HG03135 (cell line): ENCODE measurements around the gene SOX11.

Source experiments
- ATAC-seq: cut with Tn5 transposase; IDR thresholded peaks from one replicate; pipeline ENCODE4 v1.9.1; 2021; ENCODE audit warnings: mild to moderate bottlenecking, moderate library complexity; ENCODE audit not compliant: unreplicated experiment

The SOX11 gene

DNA sequence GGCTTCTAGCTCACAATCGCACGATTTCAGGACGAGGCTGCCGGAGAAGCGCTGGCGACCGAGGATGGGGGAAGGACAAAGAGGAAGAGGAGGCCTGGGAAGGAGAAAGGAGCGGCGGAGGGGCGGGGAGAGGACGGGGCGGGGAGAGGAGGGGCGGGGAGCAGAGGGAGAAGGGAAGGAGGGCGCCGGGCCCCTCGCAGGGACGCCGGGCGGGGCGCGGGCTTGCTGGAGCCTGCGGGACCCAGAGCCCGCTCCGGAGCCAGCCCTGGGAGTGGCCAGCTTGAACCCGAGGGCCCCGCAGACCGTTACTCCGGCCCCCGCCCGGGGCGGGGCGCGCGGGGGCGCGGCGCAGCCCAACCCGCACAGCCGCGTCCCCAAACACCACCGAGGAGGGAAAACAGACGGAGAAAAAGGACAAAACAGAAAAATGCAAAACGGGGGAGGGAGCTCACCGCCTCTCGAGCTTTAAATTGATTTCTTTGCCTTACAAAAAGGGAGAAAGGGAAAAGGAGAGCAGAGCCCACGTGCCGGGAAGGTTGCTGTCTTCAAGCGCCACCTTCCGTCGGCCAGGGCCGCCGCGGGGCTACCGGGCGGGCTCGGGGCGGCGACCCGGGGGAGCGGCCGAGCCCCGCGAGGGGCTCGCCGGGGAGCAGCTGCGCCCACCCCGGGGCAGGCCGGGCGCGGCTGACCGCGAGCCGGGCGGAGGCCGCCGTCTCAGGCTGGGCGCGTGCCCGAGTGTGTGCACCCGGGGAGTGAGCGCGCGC is 781 bp upstream of the SOX11 start:
- no peak for ATAC-seq

DNA sequence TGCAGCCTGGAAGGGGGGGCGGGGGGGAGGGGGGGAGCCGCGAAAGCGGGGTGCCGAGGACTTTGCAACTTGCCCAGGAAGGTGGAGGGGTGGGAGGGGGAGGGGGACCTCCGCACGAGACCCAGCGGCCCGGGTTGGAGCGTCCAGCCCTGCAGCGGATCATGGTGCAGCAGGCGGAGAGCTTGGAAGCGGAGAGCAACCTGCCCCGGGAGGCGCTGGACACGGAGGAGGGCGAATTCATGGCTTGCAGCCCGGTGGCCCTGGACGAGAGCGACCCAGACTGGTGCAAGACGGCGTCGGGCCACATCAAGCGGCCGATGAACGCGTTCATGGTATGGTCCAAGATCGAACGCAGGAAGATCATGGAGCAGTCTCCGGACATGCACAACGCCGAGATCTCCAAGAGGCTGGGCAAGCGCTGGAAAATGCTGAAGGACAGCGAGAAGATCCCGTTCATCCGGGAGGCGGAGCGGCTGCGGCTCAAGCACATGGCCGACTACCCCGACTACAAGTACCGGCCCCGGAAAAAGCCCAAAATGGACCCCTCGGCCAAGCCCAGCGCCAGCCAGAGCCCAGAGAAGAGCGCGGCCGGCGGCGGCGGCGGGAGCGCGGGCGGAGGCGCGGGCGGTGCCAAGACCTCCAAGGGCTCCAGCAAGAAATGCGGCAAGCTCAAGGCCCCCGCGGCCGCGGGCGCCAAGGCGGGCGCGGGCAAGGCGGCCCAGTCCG is 540 bp downstream of the SOX11 start:
- ATAC-seq: no peak

DNA sequence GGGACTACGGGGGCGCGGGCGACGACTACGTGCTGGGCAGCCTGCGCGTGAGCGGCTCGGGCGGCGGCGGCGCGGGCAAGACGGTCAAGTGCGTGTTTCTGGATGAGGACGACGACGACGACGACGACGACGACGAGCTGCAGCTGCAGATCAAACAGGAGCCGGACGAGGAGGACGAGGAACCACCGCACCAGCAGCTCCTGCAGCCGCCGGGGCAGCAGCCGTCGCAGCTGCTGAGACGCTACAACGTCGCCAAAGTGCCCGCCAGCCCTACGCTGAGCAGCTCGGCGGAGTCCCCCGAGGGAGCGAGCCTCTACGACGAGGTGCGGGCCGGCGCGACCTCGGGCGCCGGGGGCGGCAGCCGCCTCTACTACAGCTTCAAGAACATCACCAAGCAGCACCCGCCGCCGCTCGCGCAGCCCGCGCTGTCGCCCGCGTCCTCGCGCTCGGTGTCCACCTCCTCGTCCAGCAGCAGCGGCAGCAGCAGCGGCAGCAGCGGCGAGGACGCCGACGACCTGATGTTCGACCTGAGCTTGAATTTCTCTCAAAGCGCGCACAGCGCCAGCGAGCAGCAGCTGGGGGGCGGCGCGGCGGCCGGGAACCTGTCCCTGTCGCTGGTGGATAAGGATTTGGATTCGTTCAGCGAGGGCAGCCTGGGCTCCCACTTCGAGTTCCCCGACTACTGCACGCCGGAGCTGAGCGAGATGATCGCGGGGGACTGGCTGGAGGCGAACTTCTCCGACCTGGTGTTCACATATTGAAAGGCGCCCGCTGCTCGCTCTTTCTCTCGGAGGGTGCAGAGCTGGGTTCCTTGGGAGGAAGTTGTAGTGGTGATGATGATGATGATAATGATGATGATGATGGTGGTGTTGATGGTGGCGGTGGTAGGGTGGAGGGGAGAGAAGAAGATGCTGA is 1.4 kb downstream of the SOX11 start:
- ATAC-seq: no peak

DNA sequence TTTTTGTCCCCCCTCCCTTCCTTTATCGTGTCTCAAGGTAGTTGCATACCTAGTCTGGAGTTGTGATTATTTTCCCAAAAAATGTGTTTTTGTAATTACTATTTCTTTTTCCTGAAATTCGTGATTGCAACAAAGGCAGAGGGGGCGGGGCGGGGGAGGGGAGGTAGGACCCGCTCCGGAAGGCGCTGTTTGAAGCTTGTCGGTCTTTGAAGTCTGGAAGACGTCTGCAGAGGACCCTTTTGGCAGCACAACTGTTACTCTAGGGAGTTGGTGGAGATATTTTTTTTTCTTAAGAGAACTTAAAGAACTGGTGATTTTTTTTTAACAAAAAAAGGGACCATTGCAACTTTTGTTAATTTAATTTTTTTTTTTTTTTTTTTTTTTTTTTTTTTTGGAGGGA is 2.1 kb downstream of the SOX11 start:
- no peak for ATAC-seq

DNA sequence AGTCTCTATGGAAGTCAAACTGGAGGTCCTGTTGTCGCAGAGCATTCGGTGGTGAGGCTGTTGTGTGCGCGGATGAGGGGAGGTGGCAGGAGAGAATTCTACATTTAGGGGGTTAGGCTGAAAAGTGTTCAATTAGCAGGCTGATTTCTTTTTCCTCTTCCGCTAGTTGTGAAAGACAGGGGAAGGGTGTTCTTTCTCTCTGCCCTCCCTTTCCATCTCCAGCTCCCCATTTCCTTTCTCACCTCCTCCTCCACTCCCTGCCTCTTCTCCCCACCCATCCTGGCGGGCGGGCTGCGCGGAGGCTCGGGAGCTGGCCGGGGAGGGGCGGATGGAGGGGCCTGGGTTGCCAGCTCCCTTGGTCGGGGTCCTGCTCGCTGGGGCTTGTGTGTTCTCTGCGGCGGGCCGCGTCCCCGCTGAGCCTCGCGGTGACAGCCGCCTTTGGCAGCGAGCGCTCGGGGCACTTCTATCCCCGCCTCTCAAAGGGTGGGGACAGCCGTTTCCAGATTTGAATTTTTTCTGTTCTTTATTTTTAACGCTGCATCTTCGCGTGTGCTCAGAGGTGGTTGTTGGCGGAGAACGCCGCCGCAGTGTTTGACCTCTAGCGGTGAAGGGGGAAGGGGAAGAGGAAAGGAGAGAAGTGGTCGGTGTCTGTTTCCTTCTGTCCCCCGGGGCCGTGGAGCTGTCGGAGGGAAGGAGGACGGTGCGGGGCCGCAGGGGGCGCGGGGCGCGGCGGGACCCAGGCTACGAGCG is 3.6 kb downstream of the SOX11 start:
- no peak for ATAC-seq

DNA sequence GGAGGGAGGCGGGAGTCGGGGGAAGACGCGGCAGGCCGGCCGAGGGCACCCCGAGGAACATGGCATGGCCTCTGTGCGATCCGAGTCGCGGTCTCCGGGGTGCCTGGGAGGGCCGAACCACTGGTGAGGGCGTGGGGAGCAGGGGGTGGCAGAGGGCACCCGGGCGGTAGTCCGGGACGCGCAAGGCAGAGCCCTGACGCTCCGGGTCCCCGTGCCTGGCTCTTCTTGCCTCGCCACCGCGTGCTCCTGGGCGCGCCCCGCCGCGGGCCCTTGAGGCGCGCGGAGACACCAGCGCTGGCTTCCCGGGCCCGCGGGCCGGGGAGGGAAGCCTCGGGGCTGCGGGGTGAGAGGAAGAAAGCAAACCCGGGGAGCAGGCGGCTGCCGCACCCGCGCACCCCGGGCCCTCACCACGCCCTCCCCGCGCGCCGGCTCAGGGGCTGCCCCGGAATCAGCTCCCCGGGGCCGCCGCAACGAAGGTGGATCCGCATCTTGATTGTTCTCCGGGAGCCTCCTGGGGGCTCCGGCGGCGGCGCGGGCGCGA is 4.3 kb downstream of the SOX11 start:
- no peak for ATAC-seq

DNA sequence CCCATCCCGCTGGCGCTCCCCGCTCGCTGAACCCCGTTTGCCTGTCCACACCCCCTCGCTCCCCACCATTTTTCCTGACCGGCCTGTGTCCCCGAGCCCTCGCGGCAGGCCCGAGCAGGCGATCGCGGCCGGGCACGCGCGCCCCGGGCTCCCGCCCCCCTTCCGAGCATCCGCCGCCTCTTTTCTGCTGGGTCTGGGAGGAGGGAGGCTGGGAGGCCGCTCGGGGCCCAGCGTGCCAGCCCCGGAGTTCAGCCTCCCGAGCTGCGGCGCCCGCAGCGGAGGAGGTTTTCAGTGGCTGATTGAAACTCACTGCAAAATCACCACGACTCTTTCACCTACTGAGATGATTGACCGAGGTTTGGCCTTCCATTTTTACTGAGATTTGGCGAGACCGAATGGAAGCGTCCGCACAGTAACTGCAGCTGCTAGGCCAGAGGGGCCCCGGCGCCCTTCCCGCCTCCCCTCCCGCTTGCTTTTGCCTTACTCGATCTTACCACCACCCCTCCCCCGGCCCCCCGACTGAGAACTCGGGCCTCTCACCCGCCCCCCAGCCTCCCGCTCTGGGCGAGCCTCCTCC is 4.8 kb downstream of the SOX11 start:
- no peak for ATAC-seq

DNA sequence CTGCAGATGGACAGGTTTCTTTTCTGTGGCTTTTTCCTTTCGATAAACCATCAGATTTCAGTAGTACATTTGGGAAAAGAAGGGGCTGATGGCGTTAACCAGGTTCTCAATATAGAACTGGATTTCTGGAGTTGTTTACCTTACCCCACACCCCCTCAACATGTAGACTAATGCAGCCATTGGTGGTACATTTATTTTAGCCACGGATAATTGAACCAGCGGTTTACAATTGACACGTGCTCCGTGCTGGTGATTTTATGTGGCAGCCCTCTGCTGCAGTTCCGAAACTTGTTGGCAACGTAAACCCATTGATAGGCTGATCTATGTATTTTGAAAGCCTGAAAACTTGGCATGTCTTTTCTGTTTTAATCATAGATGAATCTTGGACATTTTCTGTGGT is 5.4 kb downstream of the SOX11 start:
- ATAC-seq: no peak

DNA sequence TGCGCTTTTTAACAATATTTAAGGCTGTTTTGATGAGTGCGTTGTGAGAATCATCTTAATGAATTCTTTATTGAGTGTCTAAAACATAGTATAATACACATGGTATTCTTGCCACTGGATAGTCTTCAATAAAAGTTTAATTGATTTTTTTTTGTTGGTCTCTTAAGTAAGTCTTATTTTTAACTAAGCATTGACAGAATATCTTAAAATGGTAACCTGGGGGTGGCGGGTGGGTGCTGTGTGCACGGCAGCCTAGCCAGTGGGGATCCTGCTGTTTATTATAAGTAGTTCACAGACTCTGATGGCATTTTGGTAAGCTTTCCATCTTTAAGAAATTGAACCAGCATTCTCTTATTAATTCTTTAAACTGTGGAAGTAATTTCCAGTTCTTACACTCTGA is 6.0 kb downstream of the SOX11 start:
- ATAC-seq: no peak

DNA sequence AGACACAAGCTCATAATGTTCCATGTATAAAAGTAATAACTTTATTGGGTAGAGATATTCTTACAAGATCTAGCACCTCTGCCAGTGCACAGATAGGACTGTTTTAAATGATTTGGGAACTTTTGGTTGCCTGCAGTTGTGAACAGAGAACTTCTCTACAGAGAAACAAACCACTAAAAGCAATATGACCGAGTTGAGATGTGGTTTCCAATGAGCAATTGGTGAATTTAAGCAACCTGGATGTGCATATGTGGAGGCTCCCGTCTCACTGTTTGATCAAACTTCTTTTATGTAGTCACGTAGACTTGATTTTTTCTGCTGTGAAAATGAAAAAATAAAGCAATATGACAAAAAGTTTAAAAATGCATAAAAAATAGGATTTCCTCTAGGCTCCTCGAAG is 7.8 kb downstream of the SOX11 start:
- no peak for ATAC-seq

DNA sequence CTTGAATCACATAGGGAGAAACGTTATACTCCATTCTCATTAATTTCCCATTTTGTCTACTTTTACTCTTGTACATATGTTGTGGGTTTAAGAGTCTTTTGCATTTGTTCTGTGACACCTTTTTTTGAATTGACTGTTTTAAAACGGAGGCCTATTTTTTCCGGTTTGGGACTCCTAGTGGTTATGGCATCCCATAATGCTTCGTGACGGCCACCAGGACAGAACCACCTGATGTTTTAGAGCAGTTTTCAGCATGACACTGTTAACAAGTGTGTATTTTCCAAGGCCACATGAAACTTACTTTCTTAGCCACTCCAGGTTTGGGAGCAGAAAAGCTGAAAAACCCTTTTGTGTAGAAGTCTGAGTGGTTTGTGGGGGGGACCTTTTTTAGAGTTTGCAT is 8.4 kb downstream of the SOX11 start:
- no peak for ATAC-seq

DNA sequence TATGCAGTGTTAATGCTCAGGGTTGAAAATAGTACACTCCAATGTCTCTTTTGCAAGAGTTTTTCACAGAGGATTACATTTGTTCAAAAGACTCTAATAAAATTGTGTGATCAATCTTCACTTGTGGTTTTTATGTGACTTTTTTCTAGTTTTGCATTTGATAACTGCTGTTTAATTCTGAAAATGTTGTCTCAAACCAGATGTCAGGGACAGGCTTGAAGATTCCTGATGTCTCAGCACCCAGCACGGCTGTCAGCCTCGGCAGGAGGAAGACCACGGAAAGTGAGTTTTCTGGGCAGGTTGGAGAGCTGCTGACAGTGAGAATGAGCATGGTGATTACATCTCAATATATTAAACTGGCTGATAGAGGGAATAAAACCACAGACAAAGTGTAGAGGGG is 9.1 kb downstream of the SOX11 start:
- ATAC-seq: no peak

DNA sequence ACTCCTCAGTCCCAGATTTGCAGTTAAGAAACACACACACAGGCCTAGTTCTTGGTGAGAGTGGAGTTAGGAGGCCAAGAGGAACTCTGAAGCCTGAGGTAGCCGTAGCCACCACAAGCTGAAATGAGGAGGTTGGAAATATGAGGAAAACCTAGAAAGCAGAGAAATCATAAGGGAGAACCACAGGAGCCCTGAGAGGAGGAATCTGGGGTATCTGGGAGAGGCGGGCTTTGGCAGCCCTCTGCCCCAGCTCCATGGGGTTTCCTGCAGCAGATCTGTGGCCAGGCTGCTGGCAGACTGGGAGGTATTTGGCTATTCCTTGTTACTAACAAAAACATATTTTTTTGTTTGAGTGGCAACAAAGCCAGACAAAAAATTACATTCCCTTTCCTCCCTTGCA is 11.0 kb downstream of the SOX11 start:
- ATAC-seq: no peak

DNA sequence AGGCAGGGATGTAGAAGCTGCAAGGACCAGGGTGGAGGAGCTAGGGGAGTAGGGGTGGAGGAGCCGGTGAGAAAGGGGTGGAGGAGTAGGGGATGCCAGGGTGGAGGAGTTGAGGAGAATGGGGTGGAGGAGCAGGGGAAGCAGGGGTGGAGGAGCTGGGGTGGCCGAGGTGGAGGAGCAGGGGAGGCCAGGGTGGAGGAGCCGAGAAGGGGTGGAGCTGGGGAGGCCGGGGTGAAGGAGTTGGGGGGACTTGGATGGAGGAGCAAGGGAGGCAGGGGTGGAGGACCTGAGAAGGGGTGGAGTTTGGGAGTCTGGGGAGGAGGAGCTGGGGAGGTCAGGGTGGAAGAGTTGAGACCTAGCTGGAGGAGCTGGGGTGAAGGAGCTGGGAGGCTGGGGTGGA is 13.3 kb downstream of the SOX11 start:
- ATAC-seq: no peak

DNA sequence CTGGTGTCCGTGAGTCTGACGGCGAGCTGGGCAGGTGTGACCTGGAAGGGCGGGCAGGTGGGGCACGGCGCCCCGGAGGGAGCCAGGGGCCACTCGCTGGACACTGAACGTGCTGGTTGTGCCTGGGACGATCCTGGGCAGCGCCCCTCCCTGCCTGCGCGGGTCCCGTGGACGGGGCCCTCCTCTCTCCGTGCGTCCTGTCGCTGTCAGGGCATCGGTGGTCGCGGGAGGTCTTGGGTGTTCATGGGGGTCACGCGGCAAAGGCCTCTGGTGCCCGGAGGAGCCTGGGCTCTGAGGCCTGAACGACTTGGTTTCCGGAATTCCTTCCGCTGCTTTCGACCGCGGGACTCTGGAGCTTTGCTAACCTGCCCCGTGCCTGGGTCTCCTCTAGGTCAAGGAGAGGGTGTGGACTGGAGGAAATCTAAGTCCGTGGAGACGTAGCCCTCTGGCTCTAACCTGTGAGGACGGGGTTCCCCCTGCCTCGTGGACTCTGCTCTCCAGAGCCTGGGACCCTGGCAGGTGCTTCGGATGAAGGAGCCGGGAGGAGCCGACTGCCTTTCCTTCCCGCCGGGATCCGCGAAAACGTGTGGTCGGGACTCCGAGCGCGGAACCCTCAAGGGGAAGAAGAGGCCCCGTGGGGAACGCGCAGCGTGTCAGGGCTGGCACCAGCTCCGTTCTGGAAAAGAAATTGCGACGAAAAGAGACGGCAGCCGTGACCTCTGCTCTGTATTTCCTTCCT is 14.7 kb downstream of the SOX11 start:
- no peak for ATAC-seq

DNA sequence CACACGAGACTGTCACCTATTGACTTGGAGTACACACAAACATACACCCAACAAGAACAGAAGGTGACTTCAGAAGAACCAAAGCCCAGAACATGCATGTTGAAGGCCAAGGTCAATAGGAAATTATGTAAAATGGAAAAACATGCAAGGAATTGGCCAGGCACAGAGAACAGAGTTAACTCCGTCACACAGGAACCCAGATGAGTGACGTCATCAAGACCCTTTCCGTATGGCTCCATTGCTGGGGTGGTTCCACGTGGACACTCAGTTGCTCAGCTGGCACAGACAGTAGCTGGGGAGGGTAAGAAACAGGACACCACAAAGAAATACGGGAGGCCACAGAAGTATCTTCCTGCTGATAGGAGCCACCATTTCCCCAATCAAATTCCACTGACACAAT is 18.4 kb downstream of the SOX11 start:
- no peak for ATAC-seq

DNA sequence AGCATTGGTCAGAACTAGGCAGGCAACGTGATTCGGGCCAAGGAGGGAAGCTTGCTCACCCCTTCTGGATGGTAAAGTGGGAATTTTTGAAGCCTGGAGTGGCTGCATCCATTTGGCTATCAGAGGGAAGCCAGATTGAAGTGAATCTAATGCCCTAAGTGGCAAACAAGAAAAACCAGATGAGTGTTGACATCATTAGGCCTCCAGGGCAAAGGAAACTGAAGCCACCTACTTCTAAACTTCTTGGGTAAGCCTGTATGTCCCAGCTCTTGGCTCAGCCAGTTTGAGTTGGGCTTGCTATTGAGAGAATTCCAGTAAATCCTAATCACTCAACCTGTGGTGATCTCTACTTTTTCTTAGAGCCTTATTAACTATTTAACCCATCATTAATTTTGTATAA is 20.9 kb downstream of the SOX11 start:
- no peak for ATAC-seq

DNA sequence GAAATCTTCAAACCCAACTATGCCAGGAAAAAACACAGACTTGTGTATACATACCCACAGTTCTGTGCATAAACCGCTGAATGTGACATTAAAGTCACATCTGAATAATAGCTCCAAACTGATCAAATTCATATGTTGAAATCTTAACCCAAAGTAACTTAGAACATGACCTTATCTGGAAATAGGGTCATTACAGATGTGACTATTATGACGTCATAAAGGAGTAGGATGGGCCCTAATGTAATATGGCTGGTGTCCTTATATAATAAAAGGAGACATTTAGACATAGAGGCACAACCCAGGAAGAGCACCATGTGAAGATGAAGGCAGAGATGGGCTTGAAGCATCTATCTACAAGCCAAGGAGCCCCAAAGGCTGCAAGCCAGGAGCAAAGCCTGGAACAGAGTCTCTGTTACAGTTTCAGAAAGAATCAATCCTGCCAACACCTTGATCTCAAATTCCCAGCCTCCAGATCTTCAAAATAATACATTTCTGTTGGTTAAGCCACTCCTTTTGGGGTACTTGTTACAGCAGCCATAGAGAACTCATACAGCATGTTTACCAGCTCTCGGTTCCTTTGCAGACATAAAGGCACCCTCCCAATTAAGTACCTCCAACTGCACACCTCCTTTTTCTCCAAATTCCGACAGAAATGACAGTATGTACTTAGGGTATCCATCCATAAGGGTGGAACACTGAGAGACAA is 27.6 kb downstream of the SOX11 start:
- no peak for ATAC-seq

DNA sequence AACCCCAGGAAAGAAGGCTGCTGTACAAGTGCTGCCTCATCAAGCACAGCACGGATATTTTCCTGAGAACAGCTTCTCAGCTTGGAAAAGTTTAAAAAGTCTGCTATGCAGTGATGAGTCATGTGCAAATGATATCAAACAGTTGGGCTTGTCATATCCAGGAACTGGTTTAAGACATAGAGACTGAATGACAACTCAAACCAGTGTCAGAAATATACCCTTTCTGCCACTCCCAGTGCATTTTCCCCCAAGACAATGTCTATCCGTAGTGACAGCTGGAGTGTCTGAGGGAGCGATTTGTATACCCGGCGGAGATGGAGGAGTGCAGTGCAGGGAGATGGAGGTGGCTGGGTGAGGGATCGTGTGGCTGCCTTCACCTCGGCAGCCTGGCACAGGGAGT is 28.2 kb downstream of the SOX11 start:
- no peak for ATAC-seq
